ENCODE data around the gene CDH3.

- no peak for TF ChIP-seq EZH2phosphoT487 (IDR thresholded peaks at IDR 0.05; ENCODE audit: low read depth, severe bottlenecking, unreplicated experiment)
- TF ChIP-seq, protein P1, sequence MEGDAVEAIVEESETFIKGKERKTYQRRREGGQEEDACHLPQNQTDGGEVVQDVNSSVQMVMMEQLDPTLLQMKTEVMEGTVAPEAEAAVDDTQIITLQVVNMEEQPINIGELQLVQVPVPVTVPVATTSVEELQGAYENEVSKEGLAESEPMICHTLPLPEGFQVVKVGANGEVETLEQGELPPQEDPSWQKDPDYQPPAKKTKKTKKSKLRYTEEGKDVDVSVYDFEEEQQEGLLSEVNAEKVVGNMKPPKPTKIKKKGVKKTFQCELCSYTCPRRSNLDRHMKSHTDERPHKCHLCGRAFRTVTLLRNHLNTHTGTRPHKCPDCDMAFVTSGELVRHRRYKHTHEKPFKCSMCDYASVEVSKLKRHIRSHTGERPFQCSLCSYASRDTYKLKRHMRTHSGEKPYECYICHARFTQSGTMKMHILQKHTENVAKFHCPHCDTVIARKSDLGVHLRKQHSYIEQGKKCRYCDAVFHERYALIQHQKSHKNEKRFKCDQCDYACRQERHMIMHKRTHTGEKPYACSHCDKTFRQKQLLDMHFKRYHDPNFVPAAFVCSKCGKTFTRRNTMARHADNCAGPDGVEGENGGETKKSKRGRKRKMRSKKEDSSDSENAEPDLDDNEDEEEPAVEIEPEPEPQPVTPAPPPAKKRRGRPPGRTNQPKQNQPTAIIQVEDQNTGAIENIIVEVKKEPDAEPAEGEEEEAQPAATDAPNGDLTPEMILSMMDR (IDR thresholded peaks at IDR 0.05; ENCODE audit: poor library complexity), result no peak
Observed at GRCh38 chr16:68656751-68657150, 11.6 kb downstream of the CDH3 start.

Measured in hepatocyte (in vitro differentiated cells).